ENCODE results near the gene PDE11A. TPM values are rescaled to one million over a fixed set of nuclear protein-coding genes. Genes with fewer than 3 reads are reported as not detected.

Gene PDE11A
- total RNA-seq, 2 donors from 2014 or later: 0.24 to 0.56 TPM

DNA sequence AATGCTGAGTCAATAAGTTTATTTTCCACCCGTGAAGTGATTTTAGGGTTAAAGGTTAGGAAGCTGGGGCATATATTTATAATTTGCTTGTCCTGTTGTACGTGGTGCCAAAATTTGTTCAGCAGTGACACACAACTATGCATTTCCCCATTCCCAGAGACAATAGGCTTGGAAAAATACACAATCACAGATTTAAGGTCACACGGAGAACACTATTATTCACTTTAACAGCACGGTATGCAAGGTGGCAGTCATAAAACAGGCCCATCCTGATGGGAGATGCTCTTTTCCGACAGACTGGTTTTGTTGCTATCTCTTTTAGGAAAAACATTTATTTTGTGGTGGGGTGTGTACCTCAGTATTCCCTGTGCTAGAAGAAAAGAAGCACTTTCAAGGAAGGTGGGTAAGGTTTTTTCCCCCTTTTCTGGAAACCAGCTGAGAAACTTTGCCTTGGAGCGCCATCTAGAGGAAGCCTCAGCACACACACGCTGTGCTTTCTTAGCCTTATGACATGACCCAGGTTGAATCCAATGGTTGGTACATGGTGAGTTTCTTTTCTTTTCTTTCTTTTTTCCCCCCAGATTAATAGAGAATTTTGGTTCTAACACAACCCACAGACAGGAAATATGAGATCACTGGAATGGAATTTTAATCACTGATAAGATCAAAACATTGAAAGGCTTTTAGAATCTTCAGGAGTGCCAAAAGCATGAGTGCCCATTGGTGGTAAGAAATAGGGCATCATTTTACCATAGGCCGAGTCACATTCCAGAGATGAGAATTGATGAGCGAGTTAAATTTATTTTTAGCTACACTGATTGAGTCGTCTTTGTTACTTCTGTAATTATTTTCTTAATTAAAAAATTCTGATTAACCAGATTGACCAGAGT is 347.9 kb downstream of the PDE11A start:
- DNase-seq (peak; percentile 41), ATAC-seq (peak; percentile 66 to 71)
- intact Hi-C loops (cut with DNase I): loop anchor here (5.0 to 10.0 kb wide), 4 partner anchors 237 to 560 kb away; no protein-coding TSS in a partner anchor

DNA sequence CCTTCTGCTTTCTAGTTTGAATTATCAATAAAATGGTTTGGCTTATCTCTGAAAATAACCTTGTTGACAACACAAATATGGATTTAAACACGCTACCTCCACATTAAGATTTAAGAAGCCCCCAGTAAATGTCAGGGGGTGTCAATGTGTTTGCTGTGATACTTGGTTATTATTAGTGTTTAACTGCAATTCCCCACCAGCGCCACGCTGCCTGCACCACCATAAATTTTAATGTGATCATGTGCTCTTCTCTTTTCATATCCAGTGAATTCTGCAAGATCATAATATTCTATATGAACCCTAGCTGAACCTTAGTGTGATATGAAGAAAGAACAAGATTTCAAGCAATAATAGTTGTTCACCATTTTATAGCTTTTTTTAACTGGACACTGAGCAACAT is 349.3 kb downstream of the PDE11A start:
- intact Hi-C loops (cut with DNase I): loop anchor here (5.0 to 10.0 kb wide), 4 partner anchors 236 to 558 kb away; no protein-coding TSS in a partner anchor
- DNase-seq: no peak
- no peak for ATAC-seq

GRCh38 chr2:177721818-177722567 is 350.6 kb downstream of the PDE11A start:
- ATAC-seq (no peak), DNase-seq (no peak)
- intact Hi-C loops (cut with DNase I): loop anchor here (5.0 to 10.0 kb wide), 4 partner anchors 235 to 557 kb away; no protein-coding TSS in a partner anchor

DNA sequence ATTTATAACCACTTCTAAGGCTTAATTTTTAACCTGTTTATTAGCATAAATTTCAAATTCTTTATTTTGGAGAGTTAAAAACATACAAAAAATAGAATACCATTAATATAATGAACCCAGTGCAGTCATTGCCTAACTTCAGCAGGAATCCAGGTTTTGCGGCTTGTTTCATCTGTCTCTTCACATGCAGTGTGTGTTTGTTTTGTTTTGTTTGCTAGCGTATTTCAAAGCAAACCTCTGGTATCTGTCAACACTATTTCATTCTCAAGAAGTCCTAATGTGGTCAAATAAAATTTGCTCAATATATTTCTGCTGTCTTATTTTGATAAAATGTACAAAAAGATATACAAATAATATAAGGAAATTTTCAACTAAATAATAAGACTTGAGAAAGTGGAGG is 351.5 kb downstream of the PDE11A start:
- DNase-seq (no peak), ATAC-seq (no peak)
- intact Hi-C loops (cut with DNase I): loop anchor here (5.0 to 10.0 kb wide), 4 partner anchors 234 to 556 kb away; no protein-coding TSS in a partner anchor

DNA sequence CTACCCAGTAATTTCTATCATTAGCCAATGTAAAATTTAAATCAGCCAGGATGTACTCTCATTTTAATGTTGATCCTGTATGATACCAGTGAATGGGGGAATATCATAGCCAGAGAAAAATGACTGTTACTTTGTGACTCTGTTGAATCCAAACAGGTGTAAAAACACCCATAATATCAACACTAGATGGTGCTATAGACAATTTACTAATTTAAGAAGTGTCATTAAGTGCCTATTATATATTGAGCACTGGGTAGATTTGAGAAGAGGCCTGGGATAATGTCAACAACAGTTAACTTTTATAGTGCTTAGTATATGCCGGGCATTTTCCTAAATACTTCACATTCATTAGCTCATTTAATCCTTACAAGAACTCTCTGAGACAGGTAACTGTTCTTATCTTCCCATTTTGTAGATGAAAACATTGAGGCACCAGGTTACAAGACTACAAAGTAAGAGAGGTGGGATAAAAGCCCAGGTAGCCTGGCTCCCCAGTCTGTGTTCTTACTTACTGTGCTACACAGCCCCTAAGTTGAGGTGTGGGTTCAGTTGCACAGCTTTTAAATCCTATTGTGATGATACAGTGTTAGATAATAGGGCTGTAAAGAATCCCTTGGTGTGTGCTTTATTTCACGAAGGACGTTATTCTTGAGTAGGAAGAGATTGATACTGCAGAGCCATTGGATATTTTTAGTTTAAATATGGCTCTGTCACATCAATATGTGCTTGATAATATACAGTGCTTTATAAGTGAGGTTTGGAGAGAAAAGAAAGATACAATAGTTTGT is 354.6 kb downstream of the PDE11A start:
- no peak for DNase-seq
- intact Hi-C loops (cut with DNase I): no loop called here
- ATAC-seq: no peak

- no peak for ATAC-seq
- intact Hi-C loops (cut with DNase I): no loop called here
- no peak for DNase-seq
Measured at GRCh38 chr2:177716484-177716883, 356.1 kb downstream of the PDE11A start.

DNA sequence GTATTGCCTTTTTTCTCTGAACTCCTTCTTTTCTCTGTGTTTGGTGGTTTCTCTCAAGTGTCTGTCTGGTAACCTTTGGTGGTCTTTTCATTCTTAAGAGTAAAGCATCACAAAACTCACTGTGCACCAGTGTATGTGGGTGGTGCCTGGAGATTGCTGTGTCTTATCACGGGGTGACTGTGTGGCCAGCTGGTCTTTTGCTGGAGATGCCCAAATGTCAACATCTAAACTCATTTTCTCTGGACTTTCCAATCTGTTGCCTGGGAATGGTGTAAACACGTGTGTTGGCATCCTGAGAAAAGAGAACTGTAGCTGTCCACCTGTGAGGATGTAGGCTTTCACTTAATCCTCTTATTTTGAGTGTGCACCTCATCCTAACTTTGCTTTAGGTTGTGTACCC is 356.8 kb downstream of the PDE11A start:
- no peak for ATAC-seq
- intact Hi-C loops (cut with DNase I): no loop called here
- no peak for DNase-seq

DNA sequence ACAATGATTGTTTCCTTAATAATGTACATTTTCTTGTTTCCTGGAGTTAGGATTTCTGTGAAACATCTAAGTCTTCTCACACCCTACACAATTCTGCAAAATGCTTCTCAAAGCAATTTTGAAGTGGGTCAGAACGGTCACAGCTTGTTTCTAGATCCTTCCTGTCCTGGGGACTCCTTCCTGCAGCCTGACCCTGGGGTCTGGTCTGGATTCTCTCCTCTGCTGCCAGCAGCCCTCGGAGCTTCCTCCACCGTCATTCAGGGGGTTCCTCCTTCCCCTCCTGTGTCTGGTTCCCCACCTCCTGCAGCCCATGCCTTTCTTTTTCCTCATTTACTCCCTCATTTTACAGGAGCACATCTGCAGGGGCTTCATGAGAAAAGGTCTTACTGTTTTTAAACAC is 357.9 kb downstream of the PDE11A start:
- ATAC-seq: no peak
- intact Hi-C loops (cut with DNase I): no loop called here
- no peak for DNase-seq

DNA sequence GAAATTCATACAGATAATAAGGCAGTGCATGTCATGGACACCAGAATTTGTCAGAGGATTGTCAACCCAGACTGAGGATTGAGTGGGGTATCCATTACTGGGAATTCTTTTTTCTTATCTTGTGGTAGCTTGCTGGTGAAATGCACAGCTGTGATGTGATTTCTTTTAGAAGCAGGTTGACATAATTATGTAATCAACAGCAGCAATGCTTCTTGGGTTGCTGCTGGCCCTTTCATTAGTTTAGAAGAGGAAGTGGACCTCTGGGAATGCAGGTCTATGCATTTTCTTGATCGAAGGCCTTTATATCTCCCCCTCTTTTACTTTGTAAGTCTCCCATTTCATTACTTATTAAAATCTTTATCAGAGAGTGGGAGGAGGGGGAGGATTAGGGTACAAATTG is 360.1 kb downstream of the PDE11A start:
- intact Hi-C loops (cut with DNase I): no loop called here
- ATAC-seq: no peak

GRCh38 chr2:177711483-177712265 is 360.9 kb downstream of the PDE11A start:
- ATAC-seq: no peak
- intact Hi-C loops (cut with DNase I): no loop called here
- no peak for DNase-seq

More for the DNA sequence above, 360.1 kb downstream of the PDE11A start:
- DNase-seq: no peak

GRCh38 chr2:177710889-177711288 is 361.7 kb downstream of the PDE11A start:
- DNase-seq: no peak
- intact Hi-C loops (cut with DNase I): no loop called here
- ATAC-seq: no peak

- intact Hi-C loops (cut with DNase I): no loop called here
- ATAC-seq (no peak), DNase-seq (no peak)
Measured at GRCh38 chr2:177709986-177710401, 362.6 kb downstream of the PDE11A start.

- DNase-seq: no peak
- no peak for ATAC-seq
- intact Hi-C loops (cut with DNase I): no loop called here
Measured at GRCh38 chr2:177708660-177709444, 363.7 kb downstream of the PDE11A start.

- intact Hi-C loops (cut with DNase I): no loop called here
- ATAC-seq (no peak), DNase-seq (no peak)
Measured at GRCh38 chr2:177708106-177708505, 364.5 kb downstream of the PDE11A start.

DNA sequence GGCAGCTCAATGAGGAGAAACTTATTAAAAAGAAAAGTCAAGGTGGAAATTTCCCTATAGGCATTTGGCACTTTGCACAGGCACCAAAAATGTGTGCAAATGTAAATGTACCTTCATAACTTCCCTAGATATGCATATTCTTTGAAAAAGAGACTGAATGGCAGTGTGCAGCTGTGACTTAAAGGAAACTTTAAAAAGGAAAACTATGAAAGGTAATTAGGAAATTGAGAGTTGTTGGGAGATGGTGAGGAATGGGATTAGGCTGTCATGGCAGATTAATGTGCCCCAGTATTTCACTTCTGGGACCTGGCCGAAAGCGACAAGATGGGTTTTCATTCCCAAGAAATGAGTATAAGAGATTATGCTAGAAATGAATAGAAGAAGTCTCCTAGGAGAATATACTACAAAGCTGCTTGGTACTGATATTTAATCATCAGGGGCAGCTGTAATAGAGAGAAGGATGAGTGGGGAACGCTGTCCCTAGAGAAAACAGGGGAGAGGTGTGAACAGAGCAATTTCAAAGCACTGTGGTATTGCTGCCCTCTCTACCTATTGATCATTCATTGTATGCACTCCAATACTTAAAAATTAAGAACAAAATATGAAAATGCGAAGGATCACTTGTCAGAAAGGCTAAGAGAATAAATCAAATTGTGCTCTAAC is 366.9 kb downstream of the PDE11A start:
- DNase-seq (no peak), ATAC-seq (no peak)
- intact Hi-C loops (cut with DNase I): no loop called here

- ATAC-seq: no peak
- no peak for DNase-seq
- intact Hi-C loops (cut with DNase I): no loop called here
Measured at GRCh38 chr2:177703159-177703558, 369.4 kb downstream of the PDE11A start.

DNA sequence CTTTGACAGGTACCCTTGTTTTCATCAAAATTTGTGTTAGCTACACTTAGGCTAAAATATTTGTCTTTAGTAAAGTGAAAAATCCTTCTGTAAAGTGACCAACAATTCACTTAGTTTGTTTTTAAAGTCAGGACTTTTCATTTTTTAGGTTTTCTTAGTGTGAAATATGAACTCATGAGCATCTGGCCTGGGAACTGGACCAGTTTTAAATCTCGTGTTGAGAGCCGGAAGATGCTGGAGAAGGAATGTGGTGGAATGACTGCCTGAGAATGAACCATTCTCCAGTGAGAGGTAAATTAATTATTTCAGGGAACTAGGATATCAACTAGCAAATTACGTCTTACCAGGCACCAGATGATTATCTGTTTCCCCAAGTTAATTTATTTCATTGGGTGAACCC is 374.3 kb downstream of the PDE11A start:
- DNase-seq (no peak), ATAC-seq (no peak)
- intact Hi-C loops (cut with DNase I): no loop called here

All from left cardiac atrium (tissue), 4 donors.